Astrocyte (in vitro differentiated cells and primary cell): Measurements from ENCODE around the gene NRGN. TPM values are rescaled to one million over a fixed set of nuclear protein-coding genes. Genes with fewer than 3 reads are reported as not detected.
A peak's percentile ranks its signal among the peaks of the same experiment; 100 is the strongest.

Source experiments
- DNase-seq: peaks from one replicate; pipeline ENCODE4 v3.0.0-alpha.2; 2010; ENCODE audit warnings: low read depth
- FAIRE-seq: peaks from 2 replicates; lab custom pipeline; 2011; peaks lifted over from hg19 to GRCh38; lab: Jason Lieb, UNC
- H2AFZ ChIP-seq: 2 replicates; pipeline ENCODE4 v1.6.0; 2012; ENCODE audit warnings: low read depth, low read length, inconsistent platforms
- H3K27ac ChIP-seq: 2 replicates; pipeline ENCODE4 v1.5.1; 2011; ENCODE audit warnings: low read depth, low read length, inconsistent platforms
- H3K27me3 ChIP-seq: 2 replicates; pipeline ENCODE4 v1.6.0; 2011; ENCODE audit warnings: low read length, inconsistent platforms; ENCODE audit not compliant: insufficient read depth
- H3K36me3 ChIP-seq: 2 replicates; pipeline ENCODE4 v1.5.1; 2011; ENCODE audit warnings: low read length, inconsistent platforms; ENCODE audit not compliant: insufficient read depth
- H3K4me1 ChIP-seq: 2 replicates; pipeline ENCODE4 v1.5.1; 2011; ENCODE audit warnings: low read length, inconsistent platforms; ENCODE audit not compliant: insufficient read depth
- H3K4me2 ChIP-seq: 2 replicates; pipeline ENCODE4 v1.6.0; 2012; ENCODE audit warnings: low read length, inconsistent platforms
- H3K4me3 ChIP-seq: 2 replicates; pipeline ENCODE4 v1.5.1; 2011; ENCODE audit warnings: low read depth, mild to moderate bottlenecking, low read length, inconsistent platforms; ENCODE audit not compliant: insufficient read depth
- H3K79me2 ChIP-seq: 2 replicates; pipeline ENCODE4 v1.6.0; 2012; ENCODE audit warnings: mild to moderate bottlenecking, low read length, inconsistent platforms; ENCODE audit not compliant: insufficient read depth
- H3K9ac ChIP-seq: 2 replicates; pipeline ENCODE4 v1.6.0; 2012; ENCODE audit warnings: mild to moderate bottlenecking, low read length, inconsistent platforms
- H3K9me3 ChIP-seq: 2 replicates; pipeline ENCODE4 v1.5.1; 2012; ENCODE audit warnings: low read depth, mild to moderate bottlenecking, low read length, inconsistent platforms; ENCODE audit not compliant: insufficient read depth
- H4K20me1 ChIP-seq: 2 replicates; pipeline ENCODE4 v1.6.0; 2012; ENCODE audit warnings: low read length, inconsistent platforms; ENCODE audit not compliant: insufficient read depth
- H3K27ac Mint-ChIP-seq: one replicate; pipeline ENCODE4 v1.8.0; 2021; ENCODE audit warnings: mild to moderate bottlenecking, mixed read lengths; ENCODE audit not compliant: unreplicated experiment
- H3K27me3 Mint-ChIP-seq: one replicate; pipeline ENCODE4 v1.8.0; 2021; ENCODE audit warnings: low read depth, mixed read lengths; ENCODE audit not compliant: unreplicated experiment
- H3K36me3 Mint-ChIP-seq: one replicate; pipeline ENCODE4 v1.8.0; 2021; ENCODE audit warnings: low read depth, mixed read lengths; ENCODE audit not compliant: unreplicated experiment
- H3K4me1 Mint-ChIP-seq: one replicate; pipeline ENCODE4 v1.8.0; 2021; ENCODE audit warnings: low read depth, mixed read lengths; ENCODE audit not compliant: unreplicated experiment
- H3K4me3 Mint-ChIP-seq: one replicate; pipeline ENCODE4 v1.8.0; 2021; ENCODE audit warnings: mild to moderate bottlenecking, moderate library complexity, mixed read lengths; ENCODE audit not compliant: unreplicated experiment
- H3K9me3 Mint-ChIP-seq: one replicate; pipeline ENCODE4 v1.8.0; 2021; ENCODE audit warnings: mild to moderate bottlenecking, mixed read lengths; ENCODE audit not compliant: unreplicated experiment
- CTCF ChIP-seq: IDR thresholded peaks from 2 replicates; pipeline ENCODE4 v1.5.1; 2011; ENCODE audit warnings: low read depth, mild to moderate bottlenecking, inconsistent platforms, low read length, moderate library complexity; ENCODE audit not compliant: insufficient read depth
- EZH2 ChIP-seq: IDR thresholded peaks from 2 replicates; pipeline ENCODE4 v1.6.1; 2012; ENCODE audit warnings: mild to moderate bottlenecking, low read length, inconsistent platforms; ENCODE audit not compliant: insufficient read depth
- total RNA-seq: library from RNA; stranded (reverse); gene quantifications from 2 replicates; pipeline ENCODE4 v1.2.1, GENCODE V29; 2021

The NRGN gene
- total RNA-seq, 1 donor from 2014 or later, result 1.7 TPM

GRCh38 chr11:124793466-124794278 is 53.9 kb downstream of the NRGN start:
- DNase-seq (peak; percentile 18), FAIRE-seq (no peak)
- Histone ChIP-seq H3K9ac (no peak overlapping the region), H3K9me3 (no peaks in the 10 kb centered on the region), H3K4me1 (peaks cover 3% of the 10 kb centered on the region), H3K27ac (no peak overlapping the region), H3K27me3 (no peaks in the 10 kb centered on the region), H3K4me2 (no peak overlapping the region), H3K36me3 (no peaks in the 10 kb centered on the region), H3K79me2 (peaks cover 100% of the 10 kb centered on the region), H4K20me1 (peaks cover 95% of the 10 kb centered on the region), H2AFZ (no peak overlapping the region), H3K4me3 (no peak overlapping the region)
- H3K27ac Mint-ChIP-seq, result no peak overlapping the region
- H3K27me3 Mint-ChIP-seq, result no peaks in the 10 kb centered on the region
- H3K9me3 Mint-ChIP-seq, result no peaks in the 10 kb centered on the region
- peaks cover 19% of the 10 kb centered on the region for H3K4me1 Mint-ChIP-seq
- no peaks in the 10 kb centered on the region for H3K36me3 Mint-ChIP-seq
- TF ChIP-seq CTCF, result peak; percentile 79
- no peak for TF ChIP-seq EZH2
- H3K4me3 Mint-ChIP-seq, result no peak overlapping the region

- H3K4me3 Mint-ChIP-seq, result no peak overlapping the region
- H3K4me1 Mint-ChIP-seq, result peaks cover 19% of the 10 kb centered on the region
- H3K9me3 Mint-ChIP-seq, result no peaks in the 10 kb centered on the region
- Histone ChIP-seq H3K9ac (no peak overlapping the region), H3K4me2 (no peak overlapping the region), H3K4me1 (peaks cover 11% of the 10 kb centered on the region), H3K27ac (no peak overlapping the region), H4K20me1 (peaks cover 76% of the 10 kb centered on the region), H3K79me2 (peaks cover 89% of the 10 kb centered on the region), H3K36me3 (no peaks in the 10 kb centered on the region), H3K4me3 (no peak overlapping the region), H2AFZ (no peak overlapping the region), H3K9me3 (no peaks in the 10 kb centered on the region), H3K27me3 (no peaks in the 10 kb centered on the region)
- no peaks in the 10 kb centered on the region for H3K27me3 Mint-ChIP-seq
- DNase-seq (no peak), FAIRE-seq (no peak)
- TF ChIP-seq EZH2 (no peak), CTCF (no peak)
- no peak overlapping the region for H3K27ac Mint-ChIP-seq
- no peaks in the 10 kb centered on the region for H3K36me3 Mint-ChIP-seq
Observed at GRCh38 chr11:124796312-124796711, 56.6 kb downstream of the NRGN start.

Other genes starting within 250 kb of the NRGN start
- not detected in 2 replicates for gene OR8B12, start 196.3 kb upstream of the NRGN start, total RNA-seq
- not detected in 2 replicates for gene OR8A1, start 169.9 kb upstream of the NRGN start, total RNA-seq
- not detected in 2 replicates for gene PANX3, start 128.5 kb upstream of the NRGN start, total RNA-seq
- gene TBRG1, start 117.1 kb upstream of the NRGN start, total RNA-seq, result 34.6 and 36.8 TPM in 2 replicates
- 15.4 and 18.5 TPM in 2 replicates for gene SIAE, start 66.2 kb upstream of the NRGN start, total RNA-seq
- 5.0 and 6.2 TPM in 2 replicates for gene SPA17, start 66.0 kb upstream of the NRGN start, total RNA-seq
- gene VSIG2, start 12.3 kb downstream of the NRGN start, total RNA-seq, result 0.18 TPM in 1 of 2 replicates, not detected in the other
- gene ESAM, start 22.3 kb downstream of the NRGN start, total RNA-seq, result 9.4 and 22.0 TPM in 2 replicates
- gene MSANTD2, start 60.5 kb downstream of the NRGN start, total RNA-seq, result 13.7 and 18.7 TPM in 2 replicates
- 12.9 and 14.5 TPM in 2 replicates for gene ROBO3, start 125.5 kb downstream of the NRGN start, total RNA-seq
- 0.25 TPM in 1 of 2 replicates, not detected in the other for gene ROBO4, start 157.9 kb downstream of the NRGN start, total RNA-seq
- gene HEPN1, start 179.3 kb downstream of the NRGN start, total RNA-seq, result not detected in 2 replicates
- gene HEPACAM, start 196.1 kb downstream of the NRGN start, total RNA-seq, result 0.19 TPM in 1 of 2 replicates, not detected in the other
- gene CCDC15, start 214.3 kb downstream of the NRGN start, total RNA-seq, result 0.75 and 1.0 TPM in 2 replicates